Progenitor cell of endocrine pancreas (in vitro differentiated cells): Measurements from ENCODE around the gene ECI2. TPM values are rescaled to one million over a fixed set of nuclear protein-coding genes. Genes with fewer than 3 reads are reported as not detected.

Source experiments
- DNase-seq: peaks from one replicate; pipeline ENCODE4 v3.0.0; 2021; ENCODE audit warnings: low spot score; ENCODE audit not compliant: unreplicated experiment
- H3K27ac Mint-ChIP-seq: 2 replicates; pipeline ENCODE4 v1.8.0; 2021; ENCODE audit warnings: mild to moderate bottlenecking, moderate library complexity, mixed read lengths
- H3K27me3 Mint-ChIP-seq: 2 replicates; pipeline ENCODE4 v1.8.0; 2021; ENCODE audit warnings: mixed read lengths
- H3K36me3 Mint-ChIP-seq: 2 replicates; pipeline ENCODE4 v1.8.0; 2022; ENCODE audit warnings: mixed read lengths; ENCODE audit not compliant: insufficient read depth
- H3K4me1 Mint-ChIP-seq: 2 replicates; pipeline ENCODE4 v1.8.0; 2021; ENCODE audit warnings: low read depth, mixed read lengths
- H3K4me3 Mint-ChIP-seq: 2 replicates; pipeline ENCODE4 v1.8.0; 2021; ENCODE audit warnings: low read depth, mild to moderate bottlenecking, moderate library complexity, mixed read lengths
- H3K9me3 Mint-ChIP-seq: 2 replicates; pipeline ENCODE4 v1.8.0; 2021; ENCODE audit warnings: low read depth, mixed read lengths
- total RNA-seq: library from RNA; stranded (reverse); gene quantifications from 2 replicates; pipeline ENCODE4 v1.2.1, GENCODE V29; 2021
- TF ChIP-seq, protein P1 (sequence below): fragments of 200-600 bp; sonication (generic); IDR thresholded peaks from one replicate; pipeline ENCODE4 v1.5.0; 2021; ENCODE audit warnings: antibody characterized with exemption, mild to moderate bottlenecking; ENCODE audit not compliant: unreplicated experiment

Gene ECI2
- total RNA-seq, 1 donor from 2014 or later = 68.5 TPM

- DNase-seq = no peak
- Mint-ChIP-seq H3K9me3 (no peaks in the 10 kb centered on the region), H3K4me3 (no peak overlapping the region), H3K27me3 (no peaks in the 10 kb centered on the region), H3K27ac (no peak overlapping the region), H3K36me3 (no peaks in the 10 kb centered on the region), H3K4me1 (peaks cover 34% of the 10 kb centered on the region)
- TF ChIP-seq, protein P1, sequence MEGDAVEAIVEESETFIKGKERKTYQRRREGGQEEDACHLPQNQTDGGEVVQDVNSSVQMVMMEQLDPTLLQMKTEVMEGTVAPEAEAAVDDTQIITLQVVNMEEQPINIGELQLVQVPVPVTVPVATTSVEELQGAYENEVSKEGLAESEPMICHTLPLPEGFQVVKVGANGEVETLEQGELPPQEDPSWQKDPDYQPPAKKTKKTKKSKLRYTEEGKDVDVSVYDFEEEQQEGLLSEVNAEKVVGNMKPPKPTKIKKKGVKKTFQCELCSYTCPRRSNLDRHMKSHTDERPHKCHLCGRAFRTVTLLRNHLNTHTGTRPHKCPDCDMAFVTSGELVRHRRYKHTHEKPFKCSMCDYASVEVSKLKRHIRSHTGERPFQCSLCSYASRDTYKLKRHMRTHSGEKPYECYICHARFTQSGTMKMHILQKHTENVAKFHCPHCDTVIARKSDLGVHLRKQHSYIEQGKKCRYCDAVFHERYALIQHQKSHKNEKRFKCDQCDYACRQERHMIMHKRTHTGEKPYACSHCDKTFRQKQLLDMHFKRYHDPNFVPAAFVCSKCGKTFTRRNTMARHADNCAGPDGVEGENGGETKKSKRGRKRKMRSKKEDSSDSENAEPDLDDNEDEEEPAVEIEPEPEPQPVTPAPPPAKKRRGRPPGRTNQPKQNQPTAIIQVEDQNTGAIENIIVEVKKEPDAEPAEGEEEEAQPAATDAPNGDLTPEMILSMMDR = no peak
Measured at GRCh38 chr6:4088704-4089103, 46.7 kb downstream of the ECI2 start.

- no peak for DNase-seq
- no peak overlapping the region for H3K4me3 Mint-ChIP-seq
- no peak overlapping the region for H3K27ac Mint-ChIP-seq
- H3K4me1 Mint-ChIP-seq = peaks cover 32% of the 10 kb centered on the region
- H3K27me3 Mint-ChIP-seq = no peaks in the 10 kb centered on the region
- no peaks in the 10 kb centered on the region for H3K9me3 Mint-ChIP-seq
- H3K36me3 Mint-ChIP-seq = no peaks in the 10 kb centered on the region
- TF ChIP-seq, protein P1 = no peak
Measured at GRCh38 chr6:4085332-4085700, 50.1 kb downstream of the ECI2 start.

DNA sequence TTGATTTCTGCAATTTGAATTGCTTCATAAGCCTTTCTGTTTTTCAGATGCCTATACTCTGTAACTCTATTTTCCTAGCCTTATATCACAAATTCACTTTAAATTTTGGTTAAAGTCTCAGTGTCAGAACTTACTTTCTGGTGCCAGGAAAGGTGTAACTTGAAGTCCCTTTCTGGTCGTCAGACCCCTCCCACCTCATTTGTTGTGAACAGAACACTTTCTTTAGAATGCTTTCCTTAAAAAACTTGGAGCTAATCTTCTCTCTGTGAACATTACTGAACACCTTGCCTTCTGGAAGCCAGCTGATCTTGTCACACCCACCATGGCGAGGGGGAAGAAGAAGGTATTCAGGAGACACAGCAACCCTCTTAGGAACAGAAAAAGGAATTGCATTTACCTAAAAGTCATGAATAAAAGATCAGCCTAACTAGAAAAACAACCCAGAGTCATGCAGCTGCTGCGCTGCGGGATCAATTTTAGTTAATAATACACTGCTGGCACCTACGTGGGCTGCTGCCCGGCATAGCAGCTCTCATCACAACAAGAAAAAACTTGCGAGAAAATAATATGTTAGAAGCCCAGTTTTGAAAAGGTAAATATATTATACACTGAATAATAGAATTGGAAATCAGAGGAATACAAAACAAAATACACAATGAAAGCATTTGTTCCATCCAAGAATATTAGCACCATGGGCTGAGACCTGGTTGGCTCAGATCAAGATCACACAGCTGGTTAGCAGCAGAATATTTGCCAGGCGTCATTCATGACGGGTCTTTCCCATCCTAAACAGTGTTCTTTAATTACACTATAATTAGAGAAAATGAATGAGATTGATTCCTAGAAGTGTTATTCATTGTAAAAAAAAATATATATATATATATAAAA, 50.7 kb downstream of the ECI2 start:
- Mint-ChIP-seq H3K9me3 (no peaks in the 10 kb centered on the region), H3K36me3 (no peaks in the 10 kb centered on the region), H3K27ac (peak overlapping the region; percentile 100), H3K27me3 (no peaks in the 10 kb centered on the region), H3K4me3 (peak overlapping the region; percentile 81), H3K4me1 (peaks cover 32% of the 10 kb centered on the region)
- TF ChIP-seq, protein P1 = no peak
- no peak for DNase-seq

DNA sequence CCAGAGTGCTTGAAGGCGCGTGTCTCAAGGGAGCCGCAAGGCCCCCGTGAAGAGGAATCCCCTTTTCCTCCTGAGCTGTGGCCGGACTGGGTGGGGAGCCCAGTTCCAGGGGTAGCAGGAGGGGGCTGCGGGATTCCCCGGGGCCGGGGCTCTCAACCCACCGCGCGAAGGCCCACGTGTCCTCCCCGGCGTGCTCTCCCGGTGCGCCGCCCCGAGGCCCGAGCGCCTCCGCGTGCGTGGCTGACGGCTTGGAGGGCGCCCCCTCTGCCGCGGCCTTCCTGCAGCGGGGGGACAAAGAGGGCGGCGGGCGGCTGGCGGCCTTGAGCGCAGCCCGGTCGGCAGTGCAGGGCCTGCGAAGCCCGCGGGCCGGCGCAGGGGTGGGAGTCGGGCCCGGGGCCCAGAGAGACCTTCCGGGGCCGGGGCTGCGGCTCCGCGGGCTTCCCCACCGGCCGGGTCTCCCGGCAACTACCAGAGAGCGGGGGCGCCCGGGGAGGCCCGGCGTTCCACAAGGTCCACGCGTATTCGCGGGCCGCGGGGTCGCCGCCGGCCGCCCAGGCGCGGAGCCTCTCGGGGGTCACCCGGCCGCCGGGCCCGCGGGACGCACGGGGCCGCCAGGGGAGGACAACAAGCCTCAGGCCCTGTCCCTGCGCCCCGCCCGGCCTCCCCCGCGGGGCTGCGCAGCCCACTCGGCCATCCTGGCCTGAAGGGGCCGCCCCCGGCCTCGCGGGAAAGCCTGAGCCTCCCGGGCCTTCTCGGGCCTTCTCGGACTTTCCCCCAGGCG, 56.5 kb downstream of the ECI2 start, which contains the start of gene FAM217A:
FAM217A (minus strand) TSS at position 447 of the 781 bp plus-strand sequence. CDS start 1,723 bp downstream, outside the sequence.
- H3K36me3 Mint-ChIP-seq = no peaks in the 10 kb centered on the region
- TF ChIP-seq, protein P1 = no peak
- no peaks in the 10 kb centered on the region for H3K9me3 Mint-ChIP-seq
- no peak for DNase-seq
- H3K4me1 Mint-ChIP-seq = peaks cover 21% of the 10 kb centered on the region
- no peak within 1 kb of the TSS for H3K4me3 Mint-ChIP-seq
- no peak within 1 kb of the TSS for H3K27ac Mint-ChIP-seq
- H3K27me3 Mint-ChIP-seq = no peaks in the 10 kb centered on the region

GRCh38 chr6:4074478-4075235, 60.7 kb downstream of the ECI2 start:
- DNase-seq = no peak
- H3K36me3 Mint-ChIP-seq = no peaks in the 10 kb centered on the region
- H3K4me1 Mint-ChIP-seq = peaks cover 22% of the 10 kb centered on the region
- H3K27me3 Mint-ChIP-seq = no peaks in the 10 kb centered on the region
- H3K9me3 Mint-ChIP-seq = no peaks in the 10 kb centered on the region
- TF ChIP-seq, protein P1 = no peak
- H3K27ac Mint-ChIP-seq = no peak overlapping the region
- H3K4me3 Mint-ChIP-seq = no peak overlapping the region
